ENCODE measurements around the gene PRKCE. TPM values are rescaled to one million over a fixed set of nuclear protein-coding genes. Genes with fewer than 3 reads are reported as not detected.
"Not testable (repeated sequence)": the region's sequence is repeated elsewhere in the genome, so short reads cannot be mapped to it uniquely, and the experiment has no call there.

PRKCE gene
- total and polyA plus RNA-seq, 2 donors (not counting 1 experiment from before 2014, with no cell fraction given): 14.1 to 19.0 TPM

DNA sequence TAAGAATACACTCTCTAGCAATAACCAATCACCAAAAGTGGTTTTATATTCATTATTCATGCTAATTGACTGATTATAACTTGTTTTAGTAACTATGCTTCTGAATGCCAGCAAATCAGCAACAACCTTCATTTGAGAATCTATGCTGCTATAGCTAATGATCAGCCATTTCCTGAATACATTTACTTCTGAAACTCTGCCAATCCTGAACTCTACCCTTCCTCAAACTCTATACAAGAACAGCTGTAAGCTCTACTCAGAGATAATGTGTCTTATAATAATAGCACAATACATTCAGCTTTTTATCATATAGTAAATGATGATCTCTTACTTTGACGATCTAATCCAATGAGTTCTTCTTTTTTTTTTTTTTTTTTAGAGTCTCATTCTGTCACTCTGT, 560.0 kb downstream of the PRKCE start:
- no peak for TF ChIP-seq EZH2 (IDR thresholded peaks at IDR 0.05; ENCODE audit: low read length, missing control alignments)
- TF ChIP-seq, protein P1, sequence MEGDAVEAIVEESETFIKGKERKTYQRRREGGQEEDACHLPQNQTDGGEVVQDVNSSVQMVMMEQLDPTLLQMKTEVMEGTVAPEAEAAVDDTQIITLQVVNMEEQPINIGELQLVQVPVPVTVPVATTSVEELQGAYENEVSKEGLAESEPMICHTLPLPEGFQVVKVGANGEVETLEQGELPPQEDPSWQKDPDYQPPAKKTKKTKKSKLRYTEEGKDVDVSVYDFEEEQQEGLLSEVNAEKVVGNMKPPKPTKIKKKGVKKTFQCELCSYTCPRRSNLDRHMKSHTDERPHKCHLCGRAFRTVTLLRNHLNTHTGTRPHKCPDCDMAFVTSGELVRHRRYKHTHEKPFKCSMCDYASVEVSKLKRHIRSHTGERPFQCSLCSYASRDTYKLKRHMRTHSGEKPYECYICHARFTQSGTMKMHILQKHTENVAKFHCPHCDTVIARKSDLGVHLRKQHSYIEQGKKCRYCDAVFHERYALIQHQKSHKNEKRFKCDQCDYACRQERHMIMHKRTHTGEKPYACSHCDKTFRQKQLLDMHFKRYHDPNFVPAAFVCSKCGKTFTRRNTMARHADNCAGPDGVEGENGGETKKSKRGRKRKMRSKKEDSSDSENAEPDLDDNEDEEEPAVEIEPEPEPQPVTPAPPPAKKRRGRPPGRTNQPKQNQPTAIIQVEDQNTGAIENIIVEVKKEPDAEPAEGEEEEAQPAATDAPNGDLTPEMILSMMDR (conservative IDR thresholded peaks at IDR 0.05 in 1 of 2, IDR thresholded peaks at IDR 0.05 in 1 of 2; ENCODE audit: low read depth in 1 of 2, low read length in 2 of 2): no peak
- no peak overlapping the region for H2AFZ ChIP-seq (ENCODE audit: low read length)

DNA sequence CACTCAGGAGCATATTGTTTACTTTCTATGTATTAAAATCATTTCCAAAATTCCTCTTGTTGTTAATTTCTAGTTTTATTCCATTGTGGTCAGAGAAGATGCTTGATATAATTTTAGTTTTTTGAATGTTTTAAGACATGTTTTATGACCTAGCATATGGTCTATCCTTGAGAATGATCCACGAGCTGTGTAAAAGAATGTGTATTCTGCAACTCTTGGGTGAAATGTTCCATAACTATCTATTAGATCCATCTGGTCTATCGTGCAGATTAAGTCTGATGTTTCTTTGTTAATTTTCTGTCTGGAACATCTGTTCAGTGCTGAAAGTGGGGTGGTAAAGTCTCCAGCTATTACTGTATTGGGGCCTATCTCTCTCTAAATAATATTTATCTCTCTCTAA, 562.4 kb downstream of the PRKCE start:
- Histone ChIP-seq H3K27me3 (ENCODE audit: control insufficient read depth, insufficient read depth, low read length) (no peaks in the 10 kb centered on the region), H3K9ac (ENCODE audit: insufficient read depth, low read length) (no peak overlapping the region), H3K4me3 (replicated peaks in 1 of 4; ENCODE audit: control extremely low read depth in 1 of 4, insufficient read depth in 1 of 4, low read depth in 3 of 4, low read length in 4 of 4) (no peak overlapping the region), H3K9me3 (ENCODE audit: control insufficient read depth, insufficient read depth, low read depth, low read length) (no peaks in the 10 kb centered on the region), H3K36me3 (ENCODE audit: control insufficient read depth, insufficient read depth, low read length) (no peaks in the 10 kb centered on the region), H3K4me1 (ENCODE audit: control insufficient read depth, extremely low read depth, insufficient read depth, low read length) (no peaks in the 10 kb centered on the region), H3K4me2 (ENCODE audit: extremely low read depth, insufficient read depth, low read length) (no peak overlapping the region), H2AFZ (ENCODE audit: low read length) (no peak overlapping the region), H4K20me1 (ENCODE audit: control insufficient read depth, extremely low read depth, insufficient read depth, low read length) (no peaks in the 10 kb centered on the region), H3K27ac (ENCODE audit: insufficient read depth, low read length) (no peak overlapping the region), H3K79me2 (ENCODE audit: control insufficient read depth, insufficient read depth, low read length) (no peaks in the 10 kb centered on the region)
- TF ChIP-seq EZH2 (IDR thresholded peaks at IDR 0.05; ENCODE audit: low read length, missing control alignments): no peak
- TF ChIP-seq, protein P1 (conservative IDR thresholded peaks at IDR 0.05 in 1 of 2, IDR thresholded peaks at IDR 0.05 in 1 of 2; ENCODE audit: low read depth in 1 of 2, low read length in 2 of 2): no peak
- DNase-seq (ENCODE audit: low read depth in 2 of 2): no peak

More for the DNA sequence above, 560.0 kb downstream of the PRKCE start:
- H3K9ac ChIP-seq (ENCODE audit: insufficient read depth, low read length): no peak overlapping the region
- no peaks in the 10 kb centered on the region for H3K9me3 ChIP-seq (ENCODE audit: control insufficient read depth, insufficient read depth, low read depth, low read length)
- H4K20me1 ChIP-seq (ENCODE audit: control insufficient read depth, extremely low read depth, insufficient read depth, low read length): no peaks in the 10 kb centered on the region
- no peaks in the 10 kb centered on the region for H3K79me2 ChIP-seq (ENCODE audit: control insufficient read depth, insufficient read depth, low read length)
- no peak overlapping the region for H3K27ac ChIP-seq (ENCODE audit: insufficient read depth, low read length)
- no peaks in the 10 kb centered on the region for H3K27me3 ChIP-seq (ENCODE audit: control insufficient read depth, insufficient read depth, low read length)
- H3K4me3 ChIP-seq (replicated peaks in 1 of 4; ENCODE audit: control extremely low read depth in 1 of 4, insufficient read depth in 1 of 4, low read depth in 3 of 4, low read length in 4 of 4): no peak overlapping the region
- no peaks in the 10 kb centered on the region for H3K36me3 ChIP-seq (ENCODE audit: control insufficient read depth, insufficient read depth, low read length)
- H3K4me2 ChIP-seq (ENCODE audit: extremely low read depth, insufficient read depth, low read length): no peak overlapping the region
- no peaks in the 10 kb centered on the region for H3K4me1 ChIP-seq (ENCODE audit: control insufficient read depth, extremely low read depth, insufficient read depth, low read length)
- DNase-seq (ENCODE audit: low read depth in 2 of 2): no peak

DNA sequence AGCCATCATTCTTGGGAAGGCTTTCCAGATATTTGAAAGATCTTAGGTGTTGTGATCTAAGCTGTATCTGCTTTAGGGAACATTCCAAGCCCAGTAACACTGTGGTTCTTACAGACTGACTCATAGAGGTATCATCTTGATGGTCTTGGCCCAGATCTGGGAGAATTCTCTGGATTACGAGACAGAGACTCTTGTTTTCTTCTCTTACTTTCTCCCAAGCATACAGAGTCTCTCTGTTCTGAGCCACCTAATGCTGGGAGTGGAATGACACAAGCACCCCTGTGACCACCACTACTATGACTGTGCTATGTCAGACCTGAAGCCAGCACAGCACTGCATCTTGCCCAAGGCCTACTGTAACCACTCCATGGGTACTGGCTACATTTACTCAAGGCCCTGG, 564.7 kb downstream of the PRKCE start:
- Histone ChIP-seq H3K79me2 (ENCODE audit: control insufficient read depth, insufficient read depth, low read length) (no peaks in the 10 kb centered on the region), H3K4me2 (ENCODE audit: extremely low read depth, insufficient read depth, low read length) (no peak overlapping the region), H3K36me3 (ENCODE audit: control insufficient read depth, insufficient read depth, low read length) (no peaks in the 10 kb centered on the region), H3K9me3 (ENCODE audit: control insufficient read depth, insufficient read depth, low read depth, low read length) (no peaks in the 10 kb centered on the region), H2AFZ (ENCODE audit: low read length) (no peak overlapping the region), H3K4me1 (ENCODE audit: control insufficient read depth, extremely low read depth, insufficient read depth, low read length) (no peaks in the 10 kb centered on the region), H3K4me3 (replicated peaks in 1 of 4; ENCODE audit: control extremely low read depth in 1 of 4, insufficient read depth in 1 of 4, low read depth in 3 of 4, low read length in 4 of 4) (no peak overlapping the region), H3K9ac (ENCODE audit: insufficient read depth, low read length) (no peak overlapping the region), H3K27ac (ENCODE audit: insufficient read depth, low read length) (no peak overlapping the region), H3K27me3 (ENCODE audit: control insufficient read depth, insufficient read depth, low read length) (no peaks in the 10 kb centered on the region), H4K20me1 (ENCODE audit: control insufficient read depth, extremely low read depth, insufficient read depth, low read length) (no peaks in the 10 kb centered on the region)
- DNase-seq (ENCODE audit: low read depth in 2 of 2): peak; percentile 18 to 89
- no peak for TF ChIP-seq EZH2 (IDR thresholded peaks at IDR 0.05; ENCODE audit: low read length, missing control alignments)
- TF ChIP-seq, protein P1 (conservative IDR thresholded peaks at IDR 0.05 in 1 of 2, IDR thresholded peaks at IDR 0.05 in 1 of 2; ENCODE audit: low read depth in 1 of 2, low read length in 2 of 2): no peak

DNA sequence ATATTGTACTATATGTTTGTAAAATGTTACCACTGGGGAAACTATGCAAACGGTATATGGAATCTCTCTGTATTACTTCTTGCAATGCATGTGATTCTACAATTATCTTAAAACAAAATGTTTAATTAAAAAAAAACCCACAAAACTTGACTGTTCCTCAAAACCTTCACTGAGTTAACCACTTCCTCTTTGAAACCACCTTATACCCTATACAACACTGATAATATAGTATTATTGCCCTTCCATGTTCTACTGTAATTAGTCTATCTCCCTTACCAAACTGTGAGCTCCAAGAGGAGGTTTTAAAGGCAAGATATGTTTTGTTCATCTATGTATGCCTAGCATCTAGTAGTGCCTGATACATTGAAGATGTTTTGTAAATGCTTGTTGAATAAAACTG, 572.0 kb downstream of the PRKCE start:
- H4K20me1 ChIP-seq (ENCODE audit: control insufficient read depth, extremely low read depth, insufficient read depth, low read length); H3K4me3 ChIP-seq (replicated peaks in 1 of 4; ENCODE audit: control extremely low read depth in 1 of 4, insufficient read depth in 1 of 4, low read depth in 3 of 4, low read length in 4 of 4); H3K27ac ChIP-seq (ENCODE audit: insufficient read depth, low read length); H3K4me2 ChIP-seq (ENCODE audit: extremely low read depth, insufficient read depth, low read length); H3K4me1 ChIP-seq (ENCODE audit: control insufficient read depth, extremely low read depth, insufficient read depth, low read length); DNase-seq (ENCODE audit: low read depth in 2 of 2); H3K27me3 ChIP-seq (ENCODE audit: control insufficient read depth, insufficient read depth, low read length); H3K36me3 ChIP-seq (ENCODE audit: control insufficient read depth, insufficient read depth, low read length); H2AFZ ChIP-seq (ENCODE audit: low read length); H3K79me2 ChIP-seq (ENCODE audit: control insufficient read depth, insufficient read depth, low read length); H3K9ac ChIP-seq (ENCODE audit: insufficient read depth, low read length); H3K9me3 ChIP-seq (ENCODE audit: control insufficient read depth, insufficient read depth, low read depth, low read length): not testable (repeated sequence)

All from fibroblast of lung (primary cell).